GM19452 (cell line): ENCODE results near the gene USP12.
"Not testable (repeated sequence)": the region's sequence is repeated elsewhere in the genome, so short reads cannot be mapped to it uniquely, and the experiment has no call there.

Source experiments
- ATAC-seq: cut with Tn5 transposase; IDR thresholded peaks from one replicate; pipeline ENCODE4 v1.9.1; 2021; ENCODE audit not compliant: unreplicated experiment

USP12 gene

GRCh38 chr13:27171244-27171826 is at the start of gene USP12:
Gene USP12, minus strand, starts transcription at chr13:27171811. Its CDS starts 172 bp downstream, at chr13:27171639.
- peak; percentile 8 for ATAC-seq

- ATAC-seq: no peak
Observed at GRCh38 chr13:27219611-27220010, 48.0 kb upstream of the USP12 start.

- ATAC-seq: not testable (repeated sequence)
Observed at GRCh38 chr13:27218861-27219260, 47.2 kb upstream of the USP12 start.

GRCh38 chr13:27217791-27218190 is 46.2 kb upstream of the USP12 start:
- ATAC-seq: not testable (repeated sequence)

GRCh38 chr13:27213386-27213785 is 41.8 kb upstream of the USP12 start:
- ATAC-seq: not testable (repeated sequence)

- no peak for ATAC-seq
Observed at GRCh38 chr13:27211771-27212364, 40.3 kb upstream of the USP12 start.

- ATAC-seq: no peak
Observed at GRCh38 chr13:27211271-27211670, 39.7 kb upstream of the USP12 start.

GRCh38 chr13:27208514-27208913 is 36.9 kb upstream of the USP12 start:
- no peak for ATAC-seq

GRCh38 chr13:27203854-27204253 is 32.2 kb upstream of the USP12 start:
- ATAC-seq: no peak

GRCh38 chr13:27203186-27203585 is 31.6 kb upstream of the USP12 start:
- no peak for ATAC-seq

GRCh38 chr13:27201661-27202060 is 30.1 kb upstream of the USP12 start:
- ATAC-seq: no peak

GRCh38 chr13:27200413-27201070 is 28.9 kb upstream of the USP12 start:
- ATAC-seq: no peak

- no peak for ATAC-seq
Observed at GRCh38 chr13:27199696-27200095, 28.1 kb upstream of the USP12 start.

GRCh38 chr13:27199211-27199610 is 27.6 kb upstream of the USP12 start:
- no peak for ATAC-seq

GRCh38 chr13:27194895-27195764 is 23.5 kb upstream of the USP12 start:
- ATAC-seq: no peak

- ATAC-seq: no peak
Observed at GRCh38 chr13:27194209-27194608, 22.6 kb upstream of the USP12 start.

GRCh38 chr13:27193496-27193895 is 21.9 kb upstream of the USP12 start:
- no peak for ATAC-seq

- ATAC-seq: no peak
Observed at GRCh38 chr13:27192973-27193372, 21.4 kb upstream of the USP12 start.

GRCh38 chr13:27192367-27192766 is 20.8 kb upstream of the USP12 start:
- not testable (repeated sequence) for ATAC-seq

- no peak for ATAC-seq
Observed at GRCh38 chr13:27189192-27189591, 17.6 kb upstream of the USP12 start.

- no peak for ATAC-seq
Observed at GRCh38 chr13:27188239-27188638, 16.6 kb upstream of the USP12 start.
